Measurements from ENCODE around the gene SMAP2.

- TF ChIP-seq, protein P1, sequence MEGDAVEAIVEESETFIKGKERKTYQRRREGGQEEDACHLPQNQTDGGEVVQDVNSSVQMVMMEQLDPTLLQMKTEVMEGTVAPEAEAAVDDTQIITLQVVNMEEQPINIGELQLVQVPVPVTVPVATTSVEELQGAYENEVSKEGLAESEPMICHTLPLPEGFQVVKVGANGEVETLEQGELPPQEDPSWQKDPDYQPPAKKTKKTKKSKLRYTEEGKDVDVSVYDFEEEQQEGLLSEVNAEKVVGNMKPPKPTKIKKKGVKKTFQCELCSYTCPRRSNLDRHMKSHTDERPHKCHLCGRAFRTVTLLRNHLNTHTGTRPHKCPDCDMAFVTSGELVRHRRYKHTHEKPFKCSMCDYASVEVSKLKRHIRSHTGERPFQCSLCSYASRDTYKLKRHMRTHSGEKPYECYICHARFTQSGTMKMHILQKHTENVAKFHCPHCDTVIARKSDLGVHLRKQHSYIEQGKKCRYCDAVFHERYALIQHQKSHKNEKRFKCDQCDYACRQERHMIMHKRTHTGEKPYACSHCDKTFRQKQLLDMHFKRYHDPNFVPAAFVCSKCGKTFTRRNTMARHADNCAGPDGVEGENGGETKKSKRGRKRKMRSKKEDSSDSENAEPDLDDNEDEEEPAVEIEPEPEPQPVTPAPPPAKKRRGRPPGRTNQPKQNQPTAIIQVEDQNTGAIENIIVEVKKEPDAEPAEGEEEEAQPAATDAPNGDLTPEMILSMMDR (tag by site-specific recombination; IDR thresholded peaks at IDR 0.05): no peak
- TF ChIP-seq ZNF544 (tag by site-specific recombination; IDR thresholded peaks at IDR 0.05) (no peak), ZBTB1 (tag by site-specific recombination; IDR thresholded peaks at IDR 0.05) (no peak), ZNF423 (tag by site-specific recombination; IDR thresholded peaks at IDR 0.05) (no peak), ZNF239 (tag by site-specific recombination; IDR thresholded peaks at IDR 0.05) (no peak), ZNF433 (tag by site-specific recombination; IDR thresholded peaks at IDR 0.05; ENCODE audit: low read depth) (no peak), PRDM10 (tag by site-specific recombination; IDR thresholded peaks at IDR 0.05) (no peak), ZEB2 (tag by site-specific recombination; IDR thresholded peaks at IDR 0.05) (no peak), ZSCAN5A (tag by site-specific recombination; IDR thresholded peaks at IDR 0.05) (no peak)
- TF ChIP-seq, protein P2, sequence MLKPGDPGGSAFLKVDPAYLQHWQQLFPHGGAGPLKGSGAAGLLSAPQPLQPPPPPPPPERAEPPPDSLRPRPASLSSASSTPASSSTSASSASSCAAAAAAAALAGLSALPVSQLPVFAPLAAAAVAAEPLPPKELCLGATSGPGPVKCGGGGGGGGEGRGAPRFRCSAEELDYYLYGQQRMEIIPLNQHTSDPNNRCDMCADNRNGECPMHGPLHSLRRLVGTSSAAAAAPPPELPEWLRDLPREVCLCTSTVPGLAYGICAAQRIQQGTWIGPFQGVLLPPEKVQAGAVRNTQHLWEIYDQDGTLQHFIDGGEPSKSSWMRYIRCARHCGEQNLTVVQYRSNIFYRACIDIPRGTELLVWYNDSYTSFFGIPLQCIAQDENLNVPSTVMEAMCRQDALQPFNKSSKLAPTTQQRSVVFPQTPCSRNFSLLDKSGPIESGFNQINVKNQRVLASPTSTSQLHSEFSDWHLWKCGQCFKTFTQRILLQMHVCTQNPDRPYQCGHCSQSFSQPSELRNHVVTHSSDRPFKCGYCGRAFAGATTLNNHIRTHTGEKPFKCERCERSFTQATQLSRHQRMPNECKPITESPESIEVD (tag by site-specific recombination; IDR thresholded peaks at IDR 0.05): no peak
Observed at GRCh38 chr1:40416709-40417108, 43.2 kb downstream of the SMAP2 start.
